ENCODE results near the gene SEPTIN2. TPM values are rescaled to one million over a fixed set of nuclear protein-coding genes. Genes with fewer than 3 reads are reported as not detected.
A peak's percentile ranks its signal among the peaks of the same experiment; 100 is the strongest.

The SEPTIN2 gene
- total RNA-seq, 1 donor from 2014 or later, result 366 TPM

DNA sequence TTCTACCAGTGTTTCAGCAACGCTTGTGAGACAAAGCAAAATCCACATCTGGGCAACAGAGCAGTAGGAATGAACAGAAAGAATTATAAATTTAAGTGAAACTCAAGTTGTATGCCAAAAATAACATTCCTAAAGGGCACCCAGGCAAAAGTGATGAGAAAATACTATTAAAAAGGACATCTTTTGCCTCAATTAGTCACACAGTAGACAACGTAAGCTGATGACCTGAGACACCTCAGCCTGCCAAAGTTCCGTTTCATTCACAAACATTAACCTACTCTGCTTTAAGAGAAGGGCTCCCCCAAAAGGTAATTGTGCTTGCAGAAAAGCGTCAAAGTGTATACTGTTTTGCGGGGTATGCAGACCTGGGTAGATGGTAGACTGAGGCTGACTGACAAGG lies 7.5 kb upstream of the SEPTIN2 start:
- H3K4me3 ChIP-seq (ENCODE audit: low read depth, low read length), result no peak overlapping the region
- no peak for TF ChIP-seq CTCF (conservative IDR thresholded peaks at IDR 0.05; ENCODE audit: low read depth, low read length)
- no peak for DNase-seq (ENCODE audit: low read depth)

GRCh38 chr2:241308832-241309500 lies 6.8 kb upstream of the SEPTIN2 start:
- DNase-seq (ENCODE audit: low read depth), result no peak
- no peak for TF ChIP-seq CTCF (conservative IDR thresholded peaks at IDR 0.05; ENCODE audit: low read depth, low read length)
- no peak overlapping the region for H3K4me3 ChIP-seq (ENCODE audit: low read depth, low read length)

GRCh38 chr2:241309684-241310117 lies 6.0 kb upstream of the SEPTIN2 start:
- TF ChIP-seq CTCF (conservative IDR thresholded peaks at IDR 0.05; ENCODE audit: low read depth, low read length), result no peak
- no peak for DNase-seq (ENCODE audit: low read depth)
- H3K4me3 ChIP-seq (ENCODE audit: low read depth, low read length), result no peak overlapping the region

- H3K4me3 ChIP-seq (ENCODE audit: low read depth, low read length), result no peak overlapping the region
- TF ChIP-seq CTCF (conservative IDR thresholded peaks at IDR 0.05; ENCODE audit: low read depth, low read length), result no peak
- DNase-seq (ENCODE audit: low read depth), result no peak
Observed at GRCh38 chr2:241310917-241311566, 4.7 kb upstream of the SEPTIN2 start.

DNA sequence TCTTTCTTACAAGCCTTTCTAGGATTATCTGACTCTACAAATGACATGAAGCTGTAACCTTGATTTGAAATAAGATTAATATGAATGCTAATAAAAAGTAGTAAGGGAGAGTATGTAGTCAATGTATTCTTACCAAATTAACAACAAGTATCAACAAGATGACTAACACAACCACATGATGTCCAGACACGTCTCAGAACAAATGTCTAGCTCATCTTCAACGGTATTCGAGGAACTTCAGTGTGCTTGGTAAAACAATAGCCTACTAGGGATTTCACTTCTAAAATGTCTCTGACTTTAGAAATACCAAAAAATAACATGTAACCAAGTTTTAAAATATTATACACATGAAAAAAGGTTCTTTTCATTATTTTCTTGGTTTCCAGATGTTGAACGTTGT lies 3.6 kb upstream of the SEPTIN2 start:
- TF ChIP-seq CTCF (conservative IDR thresholded peaks at IDR 0.05; ENCODE audit: low read depth, low read length), result no peak
- no peak for DNase-seq (ENCODE audit: low read depth)
- H3K4me3 ChIP-seq (ENCODE audit: low read depth, low read length), result no peak overlapping the region

DNA sequence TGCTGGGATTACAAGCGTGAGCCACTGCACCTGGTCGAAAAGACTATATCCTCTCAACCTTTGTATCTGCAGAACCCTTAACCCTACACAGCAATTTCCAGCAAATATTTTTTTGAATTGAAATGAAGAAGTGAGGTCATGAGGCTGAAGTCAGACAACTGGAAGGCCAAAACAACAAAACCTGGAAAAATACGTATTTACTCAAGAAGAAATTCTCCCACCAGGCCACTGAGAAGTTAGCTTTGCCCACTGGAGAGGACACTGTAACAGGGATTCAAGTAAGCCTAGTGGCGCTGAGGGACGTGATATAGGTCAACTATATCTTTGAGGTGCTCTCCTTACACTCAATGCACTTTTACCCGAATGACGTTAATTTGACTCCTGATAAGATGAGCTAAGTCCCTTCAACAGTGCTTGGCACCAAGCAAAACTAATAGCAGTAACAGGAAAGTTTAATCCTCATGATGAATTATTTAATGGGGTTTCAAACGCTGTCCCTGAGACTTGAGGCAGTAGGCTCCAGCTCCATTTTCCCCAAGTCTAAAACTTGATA lies 2.1 kb upstream of the SEPTIN2 start:
- peak overlapping the region; percentile 88 for H3K4me3 ChIP-seq (ENCODE audit: low read depth, low read length)
- TF ChIP-seq CTCF (conservative IDR thresholded peaks at IDR 0.05; ENCODE audit: low read depth, low read length), result no peak
- DNase-seq (ENCODE audit: low read depth), result no peak

All from epithelial cell of proximal tubule (primary cell).